Measurements from ENCODE around the gene CELF2. TPM values are rescaled to one million over a fixed set of nuclear protein-coding genes. Genes with fewer than 3 reads are reported as not detected.

Gene CELF2
- total RNA-seq, 1 donor from 2014 or later: 14.4 TPM

GRCh38 chr10:11286261-11286852 is 268.7 kb downstream of the CELF2 start:
- no peak for TF ChIP-seq CTCF (conservative IDR thresholded peaks at IDR 0.05)
- H3K27me3 Mint-ChIP-seq: no peaks in the 10 kb centered on the region

GRCh38 chr10:11288302-11288701 is 270.6 kb downstream of the CELF2 start:
- Mint-ChIP-seq H3K27me3 (no peaks in the 10 kb centered on the region), H3K4me3 (no peak overlapping the region), H3K9me3 (no peaks in the 10 kb centered on the region), H3K36me3 (no peaks in the 10 kb centered on the region), H3K4me1 (ENCODE audit: unreplicated experiment) (no peaks in the 10 kb centered on the region), H3K27ac (no peak overlapping the region)
- no peak for DNase-seq (ENCODE audit: extremely low spot score, unreplicated experiment)
- TF ChIP-seq CTCF (conservative IDR thresholded peaks at IDR 0.05): no peak

More at GRCh38 chr10:11286261-11286852, 268.7 kb downstream of the CELF2 start:
- H3K4me1 Mint-ChIP-seq (ENCODE audit: unreplicated experiment): no peaks in the 10 kb centered on the region
- no peaks in the 10 kb centered on the region for H3K36me3 Mint-ChIP-seq
- H3K27ac Mint-ChIP-seq: no peak overlapping the region
- DNase-seq (ENCODE audit: extremely low spot score, unreplicated experiment): no peak
- H3K4me3 Mint-ChIP-seq: no peak overlapping the region
- no peaks in the 10 kb centered on the region for H3K9me3 Mint-ChIP-seq

GRCh38 chr10:11290156-11290890 is 272.7 kb downstream of the CELF2 start:
- H3K27ac Mint-ChIP-seq: no peak overlapping the region
- DNase-seq (ENCODE audit: extremely low spot score, unreplicated experiment): no peak
- no peaks in the 10 kb centered on the region for H3K27me3 Mint-ChIP-seq
- H3K4me3 Mint-ChIP-seq: no peak overlapping the region
- H3K36me3 Mint-ChIP-seq: no peaks in the 10 kb centered on the region
- H3K4me1 Mint-ChIP-seq (ENCODE audit: unreplicated experiment): peaks cover 4% of the 10 kb centered on the region
- H3K9me3 Mint-ChIP-seq: no peaks in the 10 kb centered on the region
- no peak for TF ChIP-seq CTCF (conservative IDR thresholded peaks at IDR 0.05)

GRCh38 chr10:11292576-11293302 is 275.1 kb downstream of the CELF2 start:
- H3K4me1 Mint-ChIP-seq (ENCODE audit: unreplicated experiment): peaks cover 5% of the 10 kb centered on the region
- TF ChIP-seq CTCF (conservative IDR thresholded peaks at IDR 0.05): no peak
- no peaks in the 10 kb centered on the region for H3K9me3 Mint-ChIP-seq
- no peaks in the 10 kb centered on the region for H3K27me3 Mint-ChIP-seq
- peak overlapping the region; percentile 94 for H3K27ac Mint-ChIP-seq
- no peaks in the 10 kb centered on the region for H3K36me3 Mint-ChIP-seq
- DNase-seq (ENCODE audit: extremely low spot score, unreplicated experiment): no peak
- no peak overlapping the region for H3K4me3 Mint-ChIP-seq

- peak overlapping the region; percentile 65 for H3K4me3 Mint-ChIP-seq
- peak overlapping the region; percentile 94 for H3K27ac Mint-ChIP-seq
- H3K9me3 Mint-ChIP-seq: no peaks in the 10 kb centered on the region
Measured at GRCh38 chr10:11293332-11293731, 275.7 kb downstream of the CELF2 start.

More at GRCh38 chr10:11293332-11293731, 275.7 kb downstream of the CELF2 start:
- DNase-seq (ENCODE audit: extremely low spot score, unreplicated experiment): no peak
- Mint-ChIP-seq H3K4me1 (ENCODE audit: unreplicated experiment) (peaks cover 5% of the 10 kb centered on the region), H3K27me3 (no peaks in the 10 kb centered on the region), H3K36me3 (no peaks in the 10 kb centered on the region)
- TF ChIP-seq CTCF (conservative IDR thresholded peaks at IDR 0.05): no peak

Measured in type B pancreatic cell (in vitro differentiated cells).